A549 (cell line): ENCODE results near the gene GZF1. TPM values are rescaled to one million over a fixed set of nuclear protein-coding genes. Genes with fewer than 3 reads are reported as not detected.

Source experiments
- ATAC-seq, 2 experiments: fragments of 200-7000 bp in 1 of 2; fragments of >200 bp in 1 of 2; cut with Nextera tagmentation in 1 of 2; cut with Tn5 transposase in 1 of 2; 3 replicates each; pipeline versions ENCODE4 v1.8.0 to v1.9.1; 2018 to 2020; ENCODE audit warnings: mild to moderate bottlenecking in 1 of 2, moderate library complexity in 1 of 2
- CTCF ChIA-PET: fragments of 300-600 bp; sonication (Branson Sonifier 250); formaldehyde crosslinking; extraction: SDS; loops from one replicate; lab custom pipeline; 2021; ENCODE audit warnings: antibody characterized with exemption, inconsistent platforms; lab: Yijun Ruan, JAX
- POLR2A ChIA-PET: fragments of 350-600 bp; formaldehyde crosslinking; extraction: SDS; loops from one replicate; lab custom pipeline; 2021; ENCODE audit warnings: antibody characterized with exemption, inconsistent platforms; lab: Yijun Ruan, JAX
- DNase-seq, 2 experiments: peaks; one replicate each; pipeline versions ENCODE4 v3.0.0 to v3.0.0-alpha.2; 2011 to 2016; ENCODE audit warnings: low read depth in 1 of 2, low spot score in 1 of 2
- FAIRE-seq: peaks from 2 replicates; lab custom pipeline; 2011; peaks lifted over from hg19 to GRCh38; lab: Jason Lieb, UNC
- H3K27ac ChIP-seq, 2 experiments: fragments of >200 bp; sonication (Bioruptor Twin); formaldehyde crosslinking; 3 replicates each; pipeline ENCODE4 v1.5.1; 2016 to 2017
- H3K4me1 ChIP-seq: fragments of >200 bp; sonication (Bioruptor Twin); formaldehyde crosslinking; 3 replicates; pipeline ENCODE4 v1.6.1; 2016
- H3K4me2 ChIP-seq: fragments of >200 bp; sonication (Bioruptor Twin); formaldehyde crosslinking; 3 replicates; pipeline ENCODE4 v1.6.1; 2016
- H3K4me3 ChIP-seq: fragments of >200 bp; sonication (Bioruptor Twin); formaldehyde crosslinking; 3 replicates; pipeline ENCODE4 v1.5.1; 2016
- H3K9me3 ChIP-seq: fragments of >200 bp; sonication (Bioruptor Twin); formaldehyde crosslinking; 3 replicates; pipeline ENCODE4 v1.6.1; 2016
- BCL3 ChIP-seq: fragments of >200 bp; sonication (Bioruptor Twin); formaldehyde crosslinking; IDR thresholded peaks from 3 replicates; pipeline ENCODE4 v1.6.1; 2016
- CBX2 ChIP-seq: fragments of 200-600 bp; sonication (generic); IDR thresholded peaks from 2 replicates; pipeline ENCODE4 v1.6.1; 2016; ENCODE audit warnings: low read depth, mild to moderate bottlenecking, borderline replicate concordance
- CEBPB ChIP-seq, 2 experiments: fragments of >200 bp in 1 of 2; sonication (Bioruptor Twin) in 1 of 2; formaldehyde crosslinking in 1 of 2; IDR thresholded peaks; 2 replicates each; pipeline ENCODE4 v1.6.1; 2012 to 2016
- CHD2 ChIP-seq: fragments of 150-350 bp; IDR thresholded peaks from 2 replicates; pipeline ENCODE4 v1.6.1; 2014; ENCODE audit warnings: low read length; ENCODE audit not compliant: partially characterized antibody
- EHF ChIP-seq: fragments of 250-450 bp; sonication (Bioruptor Pico); IDR thresholded peaks from 2 replicates; pipeline ENCODE4 v1.5.0; 2020; ENCODE audit warnings: mild to moderate bottlenecking
- EHMT2 ChIP-seq: fragments of 200-600 bp; sonication (generic); IDR thresholded peaks from 2 replicates; pipeline ENCODE4 v1.6.1; 2016; ENCODE audit warnings: antibody characterized with exemption, low read depth, mild to moderate bottlenecking, moderate library complexity
- ELK1 ChIP-seq: fragments of 150-350 bp; IDR thresholded peaks from 2 replicates; pipeline ENCODE4 v1.6.1; 2014; ENCODE audit warnings: low read depth, mild to moderate bottlenecking, low read length
- EP300 ChIP-seq, 2 experiments: fragments of >200 bp; sonication (Bioruptor Twin); formaldehyde crosslinking; IDR thresholded peaks; 2 replicates in 1 of 2; 3 replicates in 1 of 2; pipeline ENCODE4 v1.6.1; 2016 to 2017
- FOXS1 ChIP-seq: fragments of 250-450 bp; sonication (Bioruptor Pico); IDR thresholded peaks from 2 replicates; pipeline ENCODE4 v1.5.0; 2020; ENCODE audit warnings: mild to moderate bottlenecking, moderate library complexity
- HDAC2 ChIP-seq: fragments of 200-600 bp; sonication (generic); IDR thresholded peaks from 2 replicates; pipeline ENCODE4 v1.6.1; 2016
- HES2 ChIP-seq: fragments of >200 bp; sonication (Bioruptor Twin); formaldehyde crosslinking; IDR thresholded peaks from 2 replicates; pipeline ENCODE4 v1.6.1; 2016
- HMGXB4 ChIP-seq: fragments of 250-450 bp; sonication (Bioruptor Pico); IDR thresholded peaks from 2 replicates; pipeline ENCODE4 v1.5.0; 2021; ENCODE audit warnings: mild to moderate bottlenecking, moderate library complexity, borderline replicate concordance
- HOXB5 ChIP-seq: fragments of 250-450 bp; sonication (Bioruptor Pico); IDR thresholded peaks from 2 replicates; pipeline ENCODE4 v1.5.0; 2020; ENCODE audit warnings: mild to moderate bottlenecking, moderate library complexity
- JUNB ChIP-seq: fragments of >200 bp; sonication (Bioruptor Twin); formaldehyde crosslinking; IDR thresholded peaks from 2 replicates; pipeline ENCODE4 v1.6.1; 2016
- KDM1A ChIP-seq: fragments of 200-600 bp; sonication (generic); IDR thresholded peaks from 2 replicates; pipeline ENCODE4 v1.6.1; 2016; ENCODE audit warnings: low read depth, mild to moderate bottlenecking
- KDM5A ChIP-seq: fragments of 200-600 bp; sonication (generic); IDR thresholded peaks from 2 replicates; pipeline ENCODE4 v1.6.1; 2016; ENCODE audit warnings: antibody characterized with exemption, mild to moderate bottlenecking
- MAZ ChIP-seq: fragments of 150-350 bp; IDR thresholded peaks from 2 replicates; pipeline ENCODE4 v1.6.1; 2014; ENCODE audit warnings: antibody characterized with exemption, low read depth, low read length, borderline replicate concordance
- MYC ChIP-seq: IDR thresholded peaks from 2 replicates; pipeline ENCODE4 v1.6.1; 2012; ENCODE audit warnings: mild to moderate bottlenecking, inconsistent platforms, low read length, improper control_type of control experiment, borderline replicate concordance
- NFE2L2 ChIP-seq: fragments of 150-350 bp; conservative IDR thresholded peaks from 2 replicates; pipeline ENCODE4 v1.6.1; 2014; ENCODE audit warnings: low read length
- NR3C1 ChIP-seq: fragments of >200 bp; sonication (Bioruptor Twin); formaldehyde crosslinking; IDR thresholded peaks from 3 replicates; pipeline ENCODE4 v1.6.1; 2017
- PHF8 ChIP-seq: fragments of 200-600 bp; sonication (generic); IDR thresholded peaks from 2 replicates; pipeline ENCODE4 v1.6.1; 2016; ENCODE audit warnings: low read depth, mild to moderate bottlenecking, antibody characterized with exemption, moderate library complexity, borderline replicate concordance
- POLR2AphosphoS2 ChIP-seq: conservative IDR thresholded peaks from 2 replicates; pipeline ENCODE4 v1.6.1; 2012; ENCODE audit warnings: low read length, improper control_type of control experiment, inconsistent platforms
- RAD21 ChIP-seq, 2 experiments: fragments of >200 bp in 1 of 2; sonication (Bioruptor Twin) in 1 of 2; formaldehyde crosslinking in 1 of 2; IDR thresholded peaks in 1 of 2; conservative IDR thresholded peaks in 1 of 2; 2 replicates in 1 of 2; 3 replicates in 1 of 2; pipeline ENCODE4 v1.6.1; 2012 to 2018; ENCODE audit warnings: inconsistent platforms in 1 of 2
- RARB ChIP-seq: fragments of 250-450 bp; sonication (Bioruptor Pico); IDR thresholded peaks from 2 replicates; pipeline ENCODE4 v1.8.0; 2021; ENCODE audit warnings: mild to moderate bottlenecking, moderate library complexity
- RFX5 ChIP-seq: fragments of 450-650 bp; IDR thresholded peaks from 2 replicates; pipeline ENCODE4 v1.7.1; 2014; ENCODE audit warnings: antibody characterized with exemption, mild to moderate bottlenecking, moderate library complexity
- SMC3 ChIP-seq: fragments of >200 bp; sonication (Bioruptor Twin); formaldehyde crosslinking; IDR thresholded peaks from 3 replicates; pipeline ENCODE4 v1.6.1; 2018; ENCODE audit warnings: inconsistent platforms
- TP53 ChIP-seq: fragments of 250-450 bp; sonication (Bioruptor Pico); IDR thresholded peaks from 2 replicates; pipeline ENCODE4 v1.5.0; 2021; ENCODE audit warnings: mild to moderate bottlenecking, moderate library complexity
- ZNF302 ChIP-seq: fragments of 250-450 bp; sonication (Bioruptor Pico); IDR thresholded peaks from 2 replicates; pipeline ENCODE4 v1.9.0; 2021; ENCODE audit warnings: inconsistent platforms, mild to moderate bottlenecking, moderate library complexity
- WGBS: methylation state at CpG from one replicate; pipeline ENCODE4 v1.1.6; 2017; ENCODE audit errors: missing lambda C conversion rate; 5-methylcytosine and 5-hydroxymethylcytosine counted together
- polyA plus RNA-seq, 4 experiments: library from polyadenylated mRNA; depleted of rRNA in 3 of 4; stranded (reverse); fragments of >200 nt; fragmentation: RNase III in 1 of 4; extraction: RNeasy Plus Mini Kit Qiagen cat#74134 plus additional on column Dnase treatment in 1 of 4; gene quantifications; 2 replicates in 3 of 4; 3 replicates in 1 of 4; pipeline ENCODE4 v1.2.3, GENCODE V29; 2011 to 2017

Gene GZF1
- polyA plus RNA-seq, 2 of the 4 experiments (the other 2 are of a cell fraction) = 13.2 to 24.7 TPM

GRCh38 chr20:23374441-23374840 lies 12.5 kb downstream of the GZF1 start:
- POLR2A ChIA-PET = no interaction called here

GRCh38 chr20:23375827-23376226 lies 13.8 kb downstream of the GZF1 start:
- Histone ChIP-seq H3K9me3 (peaks cover 9% of the 10 kb centered on the region), H3K27ac (no peak overlapping the region), H3K4me3 (no peak overlapping the region), H3K4me1 (no peaks in the 10 kb centered on the region; the same call in 2 of the 3 replicates), H3K4me2 (no peak overlapping the region)
- WGBS = 75% methylated on average over 5 of the region's 5 CpGs
- TF ChIP-seq TP53 (no peak), RFX5 (no peak), MYC (no peak), MAZ (no peak), KDM1A (no peak), CHD2 (no peak), CEBPB (IDR thresholded peaks at IDR 0.05) (no peak), HOXB5 (CRISPR knock-in tag) (no peak), EHF (CRISPR knock-in tag) (no peak), RAD21 (conservative IDR thresholded peaks at IDR 0.05 in 1 of 2, IDR thresholded peaks at IDR 0.05 in 1 of 2) (no peak), BCL3 (no peak), JUNB (no peak), NFE2L2 (no peak), EP300 (IDR thresholded peaks at IDR 0.05) (no peak), FOXS1 (CRISPR knock-in tag) (no peak), HMGXB4 (CRISPR knock-in tag) (no peak), NR3C1 (no peak), PHF8 (no peak), CBX2 (no peak)
- ATAC-seq (no peak), DNase-seq (no peak), FAIRE-seq (no peak)
- CTCF ChIA-PET = interaction anchor here (0.7 to 0.9 kb wide), 2 partner anchors 15 to 657 kb away, joined by 4 read pairs; no protein-coding TSS in a partner anchor
- POLR2A ChIA-PET = no interaction called here

More at GRCh38 chr20:23374441-23374840, 12.5 kb downstream of the GZF1 start:
- FAIRE-seq (no peak), ATAC-seq (no peak), DNase-seq (no peak)
- CTCF ChIA-PET = interaction anchor here (0.6 to 2.2 kb wide), 7 partner anchors 11 to 232 kb away, joined by 3 to 6 read pairs (median 3); partner anchors contain the start of gene GZF1
- no peak overlapping the region for H3K4me2 ChIP-seq
- H3K4me1 ChIP-seq = no peaks in the 10 kb centered on the region; the same call in 2 of the 3 replicates
- no peak overlapping the region for H3K4me3 ChIP-seq
- no peak for TF ChIP-seq HDAC2
- no peak for TF ChIP-seq JUNB
- no peak for TF ChIP-seq KDM5A
- TF ChIP-seq FOXS1 (CRISPR knock-in tag) = no peak
- no peak for TF ChIP-seq BCL3
- no peak for TF ChIP-seq SMC3
- no peak for TF ChIP-seq POLR2AphosphoS2
- no peak for TF ChIP-seq EHMT2
- TF ChIP-seq RARB = no peak
- TF ChIP-seq RAD21 (conservative IDR thresholded peaks at IDR 0.05 in 1 of 2, IDR thresholded peaks at IDR 0.05 in 1 of 2) = no peak
- TF ChIP-seq ELK1 = no peak
- TF ChIP-seq ZNF302 (CRISPR knock-in tag) = no peak
- no peak for TF ChIP-seq HES2
- TF ChIP-seq RFX5 = no peak
- no peak for TF ChIP-seq CEBPB (IDR thresholded peaks at IDR 0.05)
- peaks cover 9% of the 10 kb centered on the region for H3K9me3 ChIP-seq
- no peak overlapping the region for H3K27ac ChIP-seq
- 95% methylated on average over 5 of the region's 5 CpGs for WGBS
